Measurements from ENCODE around the gene PRDM4.

PRDM4 gene

DNA sequence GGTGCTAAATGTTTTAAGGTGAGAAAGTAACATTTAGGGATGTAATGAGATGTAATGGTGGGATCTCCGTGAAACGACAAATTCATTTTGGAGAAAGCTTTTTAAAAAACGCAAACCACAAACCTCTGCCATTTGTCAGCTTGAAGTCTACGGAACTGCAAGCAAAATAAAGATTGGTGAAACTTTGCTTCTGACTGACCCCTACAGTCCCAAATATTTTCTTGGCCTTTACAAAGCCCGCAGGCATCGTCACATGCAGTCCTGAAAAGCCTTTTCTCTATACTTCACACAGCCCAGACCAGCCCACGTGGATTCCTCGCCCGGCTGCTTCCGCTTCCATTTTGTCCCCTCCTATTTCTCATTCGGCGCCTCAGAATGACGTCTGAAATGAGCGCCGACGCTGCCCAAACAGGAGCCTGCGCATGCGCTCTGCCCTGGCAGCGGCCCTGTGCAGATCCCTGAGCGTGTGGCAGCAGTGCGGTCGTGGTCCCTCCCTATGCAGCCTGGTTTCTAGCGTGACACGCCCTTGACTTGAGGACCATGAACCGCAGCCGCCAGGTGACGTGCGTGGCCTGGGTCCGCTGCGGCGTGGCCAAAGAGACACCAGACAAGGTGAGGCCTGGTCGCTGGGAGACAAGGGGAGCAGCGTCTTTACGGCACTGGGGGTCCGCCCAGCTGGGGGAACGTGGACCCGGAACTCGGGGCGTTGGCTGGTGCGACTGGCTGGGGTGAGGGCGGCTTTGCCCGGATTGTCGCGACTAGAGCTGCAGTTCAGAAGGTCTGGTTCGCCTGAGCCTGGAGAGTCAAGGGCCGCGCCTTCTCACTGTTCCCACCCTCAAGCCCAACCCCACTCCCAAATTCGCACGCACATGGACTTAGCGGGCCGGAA, 75.3 kb downstream of the PRDM4 start, which contains the start of gene PWP1:
Gene PWP1 (plus strand): TSS at position 440 of the 889 bp plus-strand sequence. CDS start 101 bp downstream, at position 541.
- peak; percentile 96 for DNase-seq

DNA sequence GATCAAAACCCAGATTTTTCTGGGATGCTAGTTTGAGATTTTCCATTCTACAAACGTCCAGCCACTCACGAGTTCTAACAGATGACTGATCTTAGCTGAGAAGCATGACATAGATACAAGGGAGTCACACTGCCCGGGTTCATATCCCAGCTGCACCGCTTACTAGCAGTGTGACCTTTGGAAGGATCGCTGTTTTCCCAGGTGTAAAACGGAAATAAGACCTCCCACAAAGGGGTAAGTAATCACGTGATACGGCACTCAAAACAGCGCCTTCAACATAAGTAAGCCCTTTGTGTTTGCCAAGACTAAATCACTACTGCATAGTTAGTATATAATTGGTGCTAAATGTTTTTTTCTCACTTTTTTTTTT, 76.0 kb downstream of the PRDM4 start:
- DNase-seq: peak; percentile 18

DNA sequence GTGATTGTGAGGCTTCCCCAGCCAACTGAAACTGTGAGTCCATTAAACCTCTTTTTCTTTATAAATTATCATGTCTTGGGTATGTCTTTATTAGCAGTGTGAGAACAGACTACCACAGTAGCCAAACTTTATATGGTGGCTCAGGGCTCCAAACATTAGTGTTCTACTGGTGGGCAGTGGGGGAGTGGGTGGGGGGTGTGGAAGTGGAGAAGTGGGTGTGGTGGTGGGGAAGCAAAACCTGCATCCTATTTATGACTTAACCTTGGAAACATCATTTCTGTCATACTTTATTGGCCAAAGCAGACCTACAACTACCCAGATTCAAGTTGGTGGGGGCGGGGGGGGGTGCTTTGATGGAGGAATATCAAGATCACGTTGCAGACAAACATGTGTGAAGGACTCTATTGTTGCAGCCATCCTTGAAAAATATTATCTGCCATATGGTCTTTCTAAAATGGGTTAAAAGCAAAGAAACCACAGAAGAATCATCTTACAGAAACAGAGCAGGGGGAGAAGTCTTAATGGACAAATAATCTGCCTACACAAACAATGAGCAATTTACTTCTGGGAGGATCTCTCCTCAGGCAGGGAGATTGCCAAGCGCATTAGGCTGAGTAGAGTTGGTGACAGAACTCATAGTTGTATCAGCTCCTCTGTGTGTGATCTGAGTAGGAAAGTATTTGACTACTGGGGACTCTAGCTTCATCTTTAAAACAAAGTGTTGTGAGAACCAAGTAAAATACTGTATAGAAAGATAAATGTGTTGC, 76.7 kb downstream of the PRDM4 start:
- DNase-seq: no peak
